ENCODE results near the gene RUNDC1.
A peak's percentile ranks its signal among the peaks of the same experiment; 100 is the strongest.
"Not testable (repeated sequence)": the region's sequence is repeated elsewhere in the genome, so short reads cannot be mapped to it uniquely, and the experiment has no call there.

The RUNDC1 gene

DNA sequence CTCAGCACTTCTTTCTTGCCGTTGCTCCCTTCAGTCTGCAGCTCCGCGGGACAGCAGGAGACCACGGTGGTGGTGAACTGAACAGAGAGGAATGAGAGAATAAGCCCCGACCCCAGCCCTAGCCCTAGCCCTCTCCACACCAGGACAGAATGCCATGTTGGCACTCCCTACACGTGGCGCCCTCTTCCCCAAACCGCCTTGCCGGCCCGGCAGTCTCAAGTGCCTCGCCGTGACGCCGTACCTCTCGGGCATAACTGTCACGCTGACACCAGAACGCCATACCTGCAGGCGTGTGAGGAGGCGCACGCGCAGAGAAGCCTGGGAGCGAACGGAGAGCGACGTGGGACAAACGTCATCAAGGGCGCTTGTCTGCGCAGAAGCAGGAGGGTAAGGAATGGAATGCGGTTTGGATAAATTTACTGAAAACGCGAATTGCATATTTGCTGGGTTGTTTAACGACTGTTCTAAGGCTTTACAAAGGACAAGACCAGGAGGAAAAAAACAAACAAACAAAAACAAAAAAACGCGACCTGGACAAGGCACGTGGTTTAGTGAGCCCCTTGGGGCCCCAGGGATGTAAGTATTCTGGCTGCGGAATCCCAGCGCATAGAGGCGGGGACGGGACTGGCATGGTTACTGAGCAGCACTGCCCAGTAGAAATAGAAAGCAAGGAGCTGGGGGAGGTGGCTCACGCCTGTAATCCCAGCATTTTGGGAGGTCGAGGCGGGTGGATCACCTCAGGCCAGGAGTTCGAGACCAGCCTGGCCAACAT is 16.0 kb upstream of the RUNDC1 start, which contains the start of gene AARSD1:
Gene AARSD1, minus strand, starts transcription at position 294 of the 772 bp plus-strand sequence. Its CDS starts 14 bp downstream, at position 280.
- TF ChIP-seq, protein P1, sequence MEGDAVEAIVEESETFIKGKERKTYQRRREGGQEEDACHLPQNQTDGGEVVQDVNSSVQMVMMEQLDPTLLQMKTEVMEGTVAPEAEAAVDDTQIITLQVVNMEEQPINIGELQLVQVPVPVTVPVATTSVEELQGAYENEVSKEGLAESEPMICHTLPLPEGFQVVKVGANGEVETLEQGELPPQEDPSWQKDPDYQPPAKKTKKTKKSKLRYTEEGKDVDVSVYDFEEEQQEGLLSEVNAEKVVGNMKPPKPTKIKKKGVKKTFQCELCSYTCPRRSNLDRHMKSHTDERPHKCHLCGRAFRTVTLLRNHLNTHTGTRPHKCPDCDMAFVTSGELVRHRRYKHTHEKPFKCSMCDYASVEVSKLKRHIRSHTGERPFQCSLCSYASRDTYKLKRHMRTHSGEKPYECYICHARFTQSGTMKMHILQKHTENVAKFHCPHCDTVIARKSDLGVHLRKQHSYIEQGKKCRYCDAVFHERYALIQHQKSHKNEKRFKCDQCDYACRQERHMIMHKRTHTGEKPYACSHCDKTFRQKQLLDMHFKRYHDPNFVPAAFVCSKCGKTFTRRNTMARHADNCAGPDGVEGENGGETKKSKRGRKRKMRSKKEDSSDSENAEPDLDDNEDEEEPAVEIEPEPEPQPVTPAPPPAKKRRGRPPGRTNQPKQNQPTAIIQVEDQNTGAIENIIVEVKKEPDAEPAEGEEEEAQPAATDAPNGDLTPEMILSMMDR (conservative IDR thresholded peaks at IDR 0.05) = no peak
- no peak for TF ChIP-seq ZFX (IDR thresholded peaks at IDR 0.05)
- peak within 1 kb of the TSS; percentile 83 for H3K27ac ChIP-seq

DNA sequence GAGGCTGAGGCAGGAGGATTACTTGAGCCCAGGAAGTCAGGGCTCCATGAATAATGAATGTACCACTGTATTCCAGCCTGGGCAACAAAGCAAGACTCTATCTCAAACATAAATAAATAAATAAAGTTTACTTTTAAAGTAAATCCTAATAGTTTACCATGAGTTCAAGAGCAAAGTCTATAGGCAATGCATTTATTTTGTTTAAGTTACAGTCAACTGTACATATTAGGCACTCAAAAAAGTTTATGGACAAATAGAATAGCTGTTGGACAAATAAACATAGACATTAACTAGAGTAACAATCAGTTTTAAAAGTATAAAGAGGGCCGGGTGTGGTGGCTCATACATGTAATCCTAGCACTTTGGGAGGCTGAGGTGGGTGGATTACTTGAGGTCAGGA is 12.4 kb upstream of the RUNDC1 start:
- no peak overlapping the region for H3K27ac ChIP-seq
- no peak for TF ChIP-seq ZFX (IDR thresholded peaks at IDR 0.05)
- TF ChIP-seq, protein P1 (conservative IDR thresholded peaks at IDR 0.05) = no peak

DNA sequence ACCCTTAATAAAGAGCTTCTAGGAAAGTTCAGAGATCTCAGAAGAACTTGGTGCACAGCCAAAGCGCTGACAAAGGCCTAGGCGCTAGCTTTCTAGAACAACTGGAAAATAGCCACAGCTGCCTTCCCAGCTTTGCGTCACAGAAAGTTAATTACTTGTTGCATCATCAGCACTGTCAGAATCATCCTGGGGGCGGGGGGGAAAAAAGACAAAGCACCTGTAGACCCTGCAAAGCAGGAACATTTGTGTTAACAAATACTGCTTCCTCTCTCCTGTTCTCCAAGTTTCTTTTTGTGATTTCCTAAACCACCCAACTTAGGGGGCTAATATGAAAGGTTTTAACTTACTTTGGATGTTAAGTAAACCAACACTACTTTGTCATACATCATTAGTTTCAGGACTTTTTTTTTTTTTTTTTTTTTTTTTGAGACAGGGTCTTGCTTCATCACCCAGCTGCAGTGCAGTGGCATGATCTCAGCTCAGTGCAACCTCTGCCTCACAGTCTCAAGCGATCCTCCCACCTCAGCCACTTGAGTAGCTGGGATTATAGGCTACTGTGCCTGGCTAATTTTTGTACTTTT is 11.3 kb upstream of the RUNDC1 start:
- H3K27ac ChIP-seq = no peak overlapping the region
- no peak for TF ChIP-seq ZFX (IDR thresholded peaks at IDR 0.05)
- TF ChIP-seq, protein P1 (conservative IDR thresholded peaks at IDR 0.05) = no peak

DNA sequence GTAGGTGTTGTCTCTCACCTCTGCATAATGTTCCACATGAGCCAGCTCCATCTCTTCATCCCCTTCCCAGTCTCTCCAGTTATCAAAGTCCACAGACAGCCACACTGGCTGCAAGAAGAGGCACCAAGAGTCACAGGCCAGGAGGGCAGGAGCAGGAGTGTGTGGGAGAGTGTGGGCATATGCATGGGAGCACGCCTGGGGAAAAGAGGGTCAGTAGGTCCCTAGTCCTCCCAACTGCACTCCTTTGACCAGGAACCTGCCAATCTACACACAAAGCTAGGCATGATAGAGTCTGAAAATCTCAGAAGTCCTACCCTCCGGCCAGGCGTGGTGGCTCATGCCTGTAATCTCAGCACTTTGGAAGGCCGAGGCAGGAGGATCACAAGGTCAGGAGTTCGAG is 8.8 kb upstream of the RUNDC1 start:
- no peak overlapping the region for H3K27ac ChIP-seq
- TF ChIP-seq, protein P1 (conservative IDR thresholded peaks at IDR 0.05) = no peak
- TF ChIP-seq ZFX (IDR thresholded peaks at IDR 0.05) = no peak

DNA sequence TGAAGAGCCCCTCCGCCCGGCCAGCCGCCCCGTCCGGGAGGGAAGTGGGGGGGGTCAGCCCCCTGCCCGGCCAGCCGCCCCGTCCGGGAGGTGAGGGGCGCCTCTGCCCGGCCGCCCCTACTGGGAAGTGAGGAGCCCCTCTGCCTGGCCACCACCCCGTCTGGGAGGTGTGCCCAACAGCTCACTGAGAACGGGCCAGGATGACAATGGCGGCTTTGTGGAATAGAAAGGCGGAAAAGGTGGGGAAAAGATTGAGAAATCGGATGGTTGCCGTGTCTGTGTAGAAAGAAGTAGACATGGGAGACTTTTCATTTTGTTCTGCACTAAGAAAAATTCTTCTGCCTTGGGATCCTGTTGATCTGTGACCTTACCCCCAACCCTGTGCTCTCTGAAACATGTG is 7.0 kb upstream of the RUNDC1 start:
- not testable (repeated sequence) for H3K27ac ChIP-seq

DNA sequence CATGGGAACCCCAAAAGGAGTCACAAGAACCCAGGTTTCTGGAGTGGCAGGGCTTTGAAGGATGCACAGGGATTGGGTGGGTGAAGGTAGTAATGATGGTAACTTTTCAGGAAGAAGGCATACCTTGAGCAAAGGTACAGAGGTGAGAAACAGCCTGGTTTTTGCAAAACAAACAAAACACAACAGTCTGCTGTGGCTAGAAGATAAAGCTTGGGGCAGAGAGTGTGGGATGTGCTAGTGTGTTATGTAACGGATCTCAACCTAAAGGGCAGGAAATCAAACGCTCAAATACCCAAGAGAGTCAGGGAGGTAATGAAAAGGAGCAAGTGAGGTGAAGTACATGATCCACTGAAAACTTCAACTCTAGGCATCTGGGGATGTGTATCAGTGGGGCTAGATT is 5.1 kb upstream of the RUNDC1 start:
- TF ChIP-seq ZFX (IDR thresholded peaks at IDR 0.05) = no peak
- TF ChIP-seq, protein P1 (conservative IDR thresholded peaks at IDR 0.05) = no peak
- H3K27ac ChIP-seq = no peak overlapping the region

DNA sequence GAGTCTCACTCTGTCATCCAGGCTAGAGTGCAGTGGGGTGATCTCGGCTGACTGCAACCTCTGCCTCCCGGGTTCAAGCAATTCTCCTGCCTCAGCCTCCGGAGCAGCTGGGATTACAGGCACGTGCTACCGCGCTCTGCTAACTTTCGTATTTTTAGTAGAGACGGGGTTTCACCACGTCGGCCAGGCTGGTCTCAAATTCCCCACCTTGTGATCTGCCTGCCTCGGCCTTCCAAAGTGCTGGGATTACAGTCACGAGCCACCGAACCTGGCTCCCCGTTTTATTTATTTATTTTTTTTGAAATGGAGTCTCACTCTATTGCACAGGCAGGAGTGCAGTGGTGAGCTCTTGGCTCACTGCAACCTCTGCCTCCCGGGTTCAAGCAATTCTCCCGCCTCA is 4.7 kb upstream of the RUNDC1 start:
- not testable (repeated sequence) for H3K27ac ChIP-seq

DNA sequence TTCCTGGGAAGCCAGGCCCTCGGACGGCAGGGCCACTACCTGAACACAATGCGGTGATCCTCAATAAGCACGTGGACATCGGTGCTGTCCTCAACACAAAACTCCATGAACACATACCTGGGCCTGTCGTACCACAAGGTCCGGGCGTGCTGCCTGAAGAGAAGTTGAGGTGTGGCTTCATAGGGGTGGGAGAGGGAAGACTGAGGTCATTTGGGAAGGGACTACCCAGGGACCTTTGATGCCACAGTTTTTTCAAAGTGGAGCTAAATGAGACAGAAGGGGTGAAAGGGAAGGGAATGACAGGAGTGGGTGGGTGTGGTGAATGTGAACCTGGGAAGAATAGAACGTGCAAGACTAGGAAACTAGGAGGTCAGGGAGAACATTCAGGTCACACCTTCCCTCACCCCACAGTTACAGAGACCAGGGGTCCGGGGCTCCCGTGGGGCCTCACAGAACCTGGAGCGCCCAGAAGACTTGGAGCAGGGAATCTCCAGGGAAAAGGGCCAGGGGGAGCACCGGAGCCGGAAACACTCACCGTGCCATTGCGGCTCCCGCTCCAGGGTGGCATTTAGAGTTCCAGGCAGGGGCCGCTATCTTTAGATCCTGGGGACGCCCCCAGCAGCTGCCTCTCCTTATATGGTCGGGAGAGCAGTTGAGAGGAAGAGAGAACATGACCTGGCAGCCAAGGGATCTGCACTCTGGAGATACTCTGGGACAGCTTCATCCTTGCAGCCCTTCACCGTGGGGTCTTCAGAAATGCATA is 673 bp upstream of the RUNDC1 start, which contains the start of gene PTGES3L:
Gene PTGES3L, minus strand, starts transcription at position 570 of the 763 bp plus-strand sequence. Its CDS starts 27 bp downstream, at position 543.
- TF ChIP-seq, protein P1 (conservative IDR thresholded peaks at IDR 0.05) = no peak
- TF ChIP-seq ZFX (IDR thresholded peaks at IDR 0.05) = no peak

More for the DNA sequence above, 673 bp upstream of the RUNDC1 start, which contains the start of gene PTGES3L:
- peak within 1 kb of the TSS; percentile 98 for H3K27ac ChIP-seq

Data from C4-2B (cell line).